Measurements from ENCODE around the gene MRM3. TPM values are rescaled to one million over a fixed set of nuclear protein-coding genes. Genes with fewer than 3 reads are reported as not detected.
"Not testable (repeated sequence)": the region's sequence is repeated elsewhere in the genome, so short reads cannot be mapped to it uniquely, and the experiment has no call there.

Gene MRM3
- total RNA-seq, 1 donor from 2014 or later: 15.9 TPM

GRCh38 chr17:774313-774584 lies 7.9 kb upstream of the MRM3 start:
- H3K4me3 Mint-ChIP-seq (ENCODE audit: unreplicated experiment): no peak overlapping the region
- no peak for DNase-seq (ENCODE audit: low spot score)
- H3K9me3 Mint-ChIP-seq (ENCODE audit: unreplicated experiment): no peaks in the 10 kb centered on the region
- H3K27ac Mint-ChIP-seq (ENCODE audit: unreplicated experiment): no peak overlapping the region
- peaks cover 53% of the 10 kb centered on the region for H3K36me3 Mint-ChIP-seq (ENCODE audit: low read depth, unreplicated experiment)
- no peaks in the 10 kb centered on the region for H3K27me3 Mint-ChIP-seq (ENCODE audit: unreplicated experiment)
- no peak for TF ChIP-seq CTCF (IDR thresholded peaks at IDR 0.05; ENCODE audit: unreplicated experiment)
- H3K4me1 Mint-ChIP-seq (ENCODE audit: unreplicated experiment): no peaks in the 10 kb centered on the region

GRCh38 chr17:778096-778495 lies 4.1 kb upstream of the MRM3 start:
- Mint-ChIP-seq H3K9me3 (ENCODE audit: unreplicated experiment) (no peaks in the 10 kb centered on the region), H3K27ac (ENCODE audit: unreplicated experiment) (peak overlapping the region; percentile 7), H3K4me1 (ENCODE audit: unreplicated experiment) (peaks cover 10% of the 10 kb centered on the region), H3K36me3 (ENCODE audit: low read depth, unreplicated experiment) (peaks cover 32% of the 10 kb centered on the region), H3K27me3 (ENCODE audit: unreplicated experiment) (peaks cover 8% of the 10 kb centered on the region), H3K4me3 (ENCODE audit: unreplicated experiment) (no peak overlapping the region)
- DNase-seq (ENCODE audit: low spot score): no peak
- no peak for TF ChIP-seq CTCF (IDR thresholded peaks at IDR 0.05; ENCODE audit: unreplicated experiment)

- Mint-ChIP-seq H3K9me3 (ENCODE audit: unreplicated experiment) (no peaks in the 10 kb centered on the region), H3K4me3 (ENCODE audit: unreplicated experiment) (no peak overlapping the region), H3K36me3 (ENCODE audit: low read depth, unreplicated experiment) (peaks cover 6% of the 10 kb centered on the region), H3K4me1 (ENCODE audit: unreplicated experiment) (peaks cover 14% of the 10 kb centered on the region), H3K27ac (ENCODE audit: unreplicated experiment) (no peak overlapping the region), H3K27me3 (ENCODE audit: unreplicated experiment) (peaks cover 8% of the 10 kb centered on the region)
- TF ChIP-seq CTCF (IDR thresholded peaks at IDR 0.05; ENCODE audit: unreplicated experiment): no peak
- DNase-seq (ENCODE audit: low spot score): no peak
Measured at GRCh38 chr17:784143-784542, 2.0 kb downstream of the MRM3 start.

GRCh38 chr17:785901-786300 lies 3.7 kb downstream of the MRM3 start:
- H3K36me3 Mint-ChIP-seq (ENCODE audit: low read depth, unreplicated experiment): peaks cover 17% of the 10 kb centered on the region
- not testable (repeated sequence) for H3K27ac Mint-ChIP-seq (ENCODE audit: unreplicated experiment); H3K9me3 Mint-ChIP-seq (ENCODE audit: unreplicated experiment); DNase-seq (ENCODE audit: low spot score); H3K4me3 Mint-ChIP-seq (ENCODE audit: unreplicated experiment)
- peaks cover 10% of the 10 kb centered on the region for H3K27me3 Mint-ChIP-seq (ENCODE audit: unreplicated experiment)
- peaks cover 14% of the 10 kb centered on the region for H3K4me1 Mint-ChIP-seq (ENCODE audit: unreplicated experiment)

- peaks cover 11% of the 10 kb centered on the region for H3K27me3 Mint-ChIP-seq (ENCODE audit: unreplicated experiment)
- peaks cover 27% of the 10 kb centered on the region for H3K36me3 Mint-ChIP-seq (ENCODE audit: low read depth, unreplicated experiment)
Measured at GRCh38 chr17:787641-788221, 5.6 kb downstream of the MRM3 start.

More at GRCh38 chr17:787641-788221, 5.6 kb downstream of the MRM3 start:
- TF ChIP-seq CTCF (IDR thresholded peaks at IDR 0.05; ENCODE audit: unreplicated experiment): no peak
- Mint-ChIP-seq H3K9me3 (ENCODE audit: unreplicated experiment) (no peaks in the 10 kb centered on the region), H3K4me3 (ENCODE audit: unreplicated experiment) (no peak overlapping the region), H3K27ac (ENCODE audit: unreplicated experiment) (no peak overlapping the region), H3K4me1 (ENCODE audit: unreplicated experiment) (peaks cover 13% of the 10 kb centered on the region)
- DNase-seq (ENCODE audit: low spot score): no peak
